ENCODE measurements around the gene CHRNA10. TPM values are rescaled to one million over a fixed set of nuclear protein-coding genes. Genes with fewer than 3 reads are reported as not detected.

CHRNA10 gene
- total RNA-seq, 1 experiment from 2014 or later = 1.7 TPM

DNA sequence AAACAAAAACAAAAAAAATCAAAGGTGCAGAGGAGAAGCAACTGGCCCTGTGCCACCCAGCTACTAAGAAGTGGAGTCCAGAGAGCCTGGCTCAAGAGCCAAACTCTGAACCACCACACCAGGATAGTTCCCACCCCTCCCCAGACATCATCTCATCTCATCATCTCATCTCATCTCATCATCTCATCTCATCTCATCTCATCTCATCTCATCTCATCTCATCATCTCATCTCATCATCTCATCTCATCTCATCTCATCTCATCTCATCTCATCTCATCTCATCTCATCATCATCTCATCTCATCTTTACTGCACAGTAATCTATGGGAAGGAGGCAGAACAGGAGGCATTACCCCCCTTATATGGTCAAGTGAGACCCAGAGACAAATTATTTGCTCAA is 8.3 kb downstream of the CHRNA10 start (continued):
- TF ChIP-seq, protein P1, sequence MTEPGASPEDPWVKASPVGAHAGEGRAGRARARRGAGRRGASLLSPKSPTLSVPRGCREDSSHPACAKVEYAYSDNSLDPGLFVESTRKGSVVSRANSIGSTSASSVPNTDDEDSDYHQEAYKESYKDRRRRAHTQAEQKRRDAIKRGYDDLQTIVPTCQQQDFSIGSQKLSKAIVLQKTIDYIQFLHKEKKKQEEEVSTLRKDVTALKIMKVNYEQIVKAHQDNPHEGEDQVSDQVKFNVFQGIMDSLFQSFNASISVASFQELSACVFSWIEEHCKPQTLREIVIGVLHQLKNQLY (CRISPR knock-in tag; IDR thresholded peaks at IDR 0.05) = no peak

DNA sequence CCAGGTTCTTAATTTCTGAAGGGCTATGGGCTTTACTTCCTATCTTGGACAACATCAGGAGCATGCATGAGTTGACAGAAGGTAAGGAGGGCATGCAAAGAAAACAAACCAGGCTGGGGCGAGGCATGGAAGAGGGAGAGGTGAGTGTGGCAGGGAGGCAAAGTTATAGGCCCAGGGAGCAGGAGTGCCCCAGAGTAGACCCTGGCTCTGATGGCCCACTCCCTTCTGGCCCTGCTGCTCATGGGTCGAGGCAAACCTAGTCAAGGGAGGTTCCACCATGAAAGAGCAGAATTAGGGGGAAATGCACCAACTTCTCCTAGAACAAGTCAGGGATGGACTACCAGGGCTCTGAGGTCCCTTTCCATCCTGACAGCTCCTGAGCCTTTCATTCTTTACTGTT is 10.2 kb downstream of the CHRNA10 start:
- CTCF ChIA-PET = no interaction called here
- TF ChIP-seq TCF7 (CRISPR knock-in tag; IDR thresholded peaks at IDR 0.05; ENCODE audit: low read depth) (no peak), TEAD1 (CRISPR knock-in tag; IDR thresholded peaks at IDR 0.05) (no peak), FOXJ3 (CRISPR knock-in tag; IDR thresholded peaks at IDR 0.05; ENCODE audit: borderline replicate concordance) (no peak)
- TF ChIP-seq, protein P2, sequence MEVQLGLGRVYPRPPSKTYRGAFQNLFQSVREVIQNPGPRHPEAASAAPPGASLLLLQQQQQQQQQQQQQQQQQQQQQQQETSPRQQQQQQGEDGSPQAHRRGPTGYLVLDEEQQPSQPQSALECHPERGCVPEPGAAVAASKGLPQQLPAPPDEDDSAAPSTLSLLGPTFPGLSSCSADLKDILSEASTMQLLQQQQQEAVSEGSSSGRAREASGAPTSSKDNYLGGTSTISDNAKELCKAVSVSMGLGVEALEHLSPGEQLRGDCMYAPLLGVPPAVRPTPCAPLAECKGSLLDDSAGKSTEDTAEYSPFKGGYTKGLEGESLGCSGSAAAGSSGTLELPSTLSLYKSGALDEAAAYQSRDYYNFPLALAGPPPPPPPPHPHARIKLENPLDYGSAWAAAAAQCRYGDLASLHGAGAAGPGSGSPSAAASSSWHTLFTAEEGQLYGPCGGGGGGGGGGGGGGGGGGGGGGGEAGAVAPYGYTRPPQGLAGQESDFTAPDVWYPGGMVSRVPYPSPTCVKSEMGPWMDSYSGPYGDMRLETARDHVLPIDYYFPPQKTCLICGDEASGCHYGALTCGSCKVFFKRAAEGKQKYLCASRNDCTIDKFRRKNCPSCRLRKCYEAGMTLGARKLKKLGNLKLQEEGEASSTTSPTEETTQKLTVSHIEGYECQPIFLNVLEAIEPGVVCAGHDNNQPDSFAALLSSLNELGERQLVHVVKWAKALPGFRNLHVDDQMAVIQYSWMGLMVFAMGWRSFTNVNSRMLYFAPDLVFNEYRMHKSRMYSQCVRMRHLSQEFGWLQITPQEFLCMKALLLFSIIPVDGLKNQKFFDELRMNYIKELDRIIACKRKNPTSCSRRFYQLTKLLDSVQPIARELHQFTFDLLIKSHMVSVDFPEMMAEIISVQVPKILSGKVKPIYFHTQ (CRISPR knock-in tag; IDR thresholded peaks at IDR 0.05) = no peak
- TF ChIP-seq, protein P3, sequence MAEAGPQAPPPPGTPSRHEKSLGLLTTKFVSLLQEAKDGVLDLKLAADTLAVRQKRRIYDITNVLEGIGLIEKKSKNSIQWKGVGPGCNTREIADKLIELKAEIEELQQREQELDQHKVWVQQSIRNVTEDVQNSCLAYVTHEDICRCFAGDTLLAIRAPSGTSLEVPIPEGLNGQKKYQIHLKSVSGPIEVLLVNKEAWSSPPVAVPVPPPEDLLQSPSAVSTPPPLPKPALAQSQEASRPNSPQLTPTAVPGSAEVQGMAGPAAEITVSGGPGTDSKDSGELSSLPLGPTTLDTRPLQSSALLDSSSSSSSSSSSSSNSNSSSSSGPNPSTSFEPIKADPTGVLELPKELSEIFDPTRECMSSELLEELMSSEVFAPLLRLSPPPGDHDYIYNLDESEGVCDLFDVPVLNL (CRISPR knock-in tag; IDR thresholded peaks at IDR 0.05; ENCODE audit: borderline replicate concordance, low read depth) = no peak
- TF ChIP-seq, protein P4, sequence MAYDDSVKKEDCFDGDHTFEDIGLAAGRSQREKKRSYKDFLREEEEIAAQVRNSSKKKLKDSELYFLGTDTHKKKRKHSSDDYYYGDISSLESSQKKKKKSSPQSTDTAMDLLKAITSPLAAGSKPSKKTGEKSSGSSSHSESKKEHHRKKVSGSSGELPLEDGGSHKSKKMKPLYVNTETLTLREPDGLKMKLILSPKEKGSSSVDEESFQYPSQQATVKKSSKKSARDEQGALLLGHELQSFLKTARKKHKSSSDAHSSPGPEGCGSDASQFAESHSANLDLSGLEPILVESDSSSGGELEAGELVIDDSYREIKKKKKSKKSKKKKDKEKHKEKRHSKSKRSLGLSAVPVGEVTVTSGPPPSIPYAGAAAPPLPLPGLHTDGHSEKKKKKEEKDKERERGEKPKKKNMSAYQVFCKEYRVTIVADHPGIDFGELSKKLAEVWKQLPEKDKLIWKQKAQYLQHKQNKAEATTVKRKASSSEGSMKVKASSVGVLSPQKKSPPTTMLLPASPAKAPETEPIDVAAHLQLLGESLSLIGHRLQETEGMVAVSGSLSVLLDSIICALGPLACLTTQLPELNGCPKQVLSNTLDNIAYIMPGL (CRISPR knock-in tag; IDR thresholded peaks at IDR 0.05) = no peak

DNA sequence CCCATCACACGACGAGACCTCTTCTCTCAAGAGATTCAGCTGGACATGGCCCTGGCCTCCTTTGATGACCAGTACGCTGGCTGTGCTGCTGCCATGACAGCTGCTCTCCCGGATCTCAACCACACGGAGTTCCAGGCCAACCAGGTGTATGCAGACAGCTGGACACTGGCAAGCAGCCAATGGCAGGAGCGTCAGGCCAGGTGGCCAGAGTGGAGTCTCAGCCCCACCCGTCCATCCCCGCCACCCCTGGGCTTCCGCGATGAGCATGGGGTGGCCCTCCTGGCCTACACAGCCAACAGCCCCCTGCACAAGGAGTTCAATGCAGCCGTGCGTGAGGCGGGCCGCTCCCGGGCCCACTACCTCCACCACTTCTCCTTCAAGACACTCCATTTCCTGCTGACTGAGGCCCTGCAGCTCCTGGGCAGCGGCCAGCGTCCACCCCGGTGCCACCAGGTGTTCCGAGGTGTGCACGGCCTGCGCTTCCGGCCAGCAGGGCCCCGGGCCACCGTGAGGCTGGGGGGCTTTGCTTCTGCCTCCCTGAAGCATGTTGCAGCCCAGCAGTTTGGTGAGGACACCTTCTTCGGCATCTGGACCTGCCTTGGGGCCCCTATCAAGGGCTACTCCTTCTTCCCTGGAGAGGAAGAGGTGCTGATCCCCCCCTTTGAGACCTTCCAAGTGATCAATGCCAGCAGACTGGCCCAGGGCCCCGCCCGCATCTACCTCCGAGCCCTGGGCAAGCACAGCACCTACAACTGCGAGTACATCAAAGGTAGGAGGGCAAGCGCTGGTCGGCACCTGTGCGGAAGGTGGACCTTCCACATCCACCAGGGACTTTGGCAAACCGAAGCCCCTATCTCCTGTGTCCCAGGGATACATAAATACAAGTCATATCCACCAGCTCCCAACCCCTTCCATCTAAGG is 11.3 kb downstream of the CHRNA10 start:
- ATAC-seq = no peak

More for the DNA sequence above, 10.2 kb downstream of the CHRNA10 start:
- POLR2A ChIA-PET = no interaction called here
- no peak overlapping the region for H3K4me3 Mint-ChIP-seq
- H3K9me3 Mint-ChIP-seq = peaks cover 10% of the 10 kb centered on the region; the same call in 1 of the 2 replicates
- no peaks in the 10 kb centered on the region for H3K27me3 Mint-ChIP-seq (ENCODE audit: low read depth)
- no peaks in the 10 kb centered on the region for H3K36me3 Mint-ChIP-seq
- ATAC-seq (no peak), DNase-seq (ENCODE audit: low spot score) (no peak)
- H3K27ac Mint-ChIP-seq = no peak overlapping the region
- no peaks in the 10 kb centered on the region for H3K4me1 Mint-ChIP-seq

DNA sequence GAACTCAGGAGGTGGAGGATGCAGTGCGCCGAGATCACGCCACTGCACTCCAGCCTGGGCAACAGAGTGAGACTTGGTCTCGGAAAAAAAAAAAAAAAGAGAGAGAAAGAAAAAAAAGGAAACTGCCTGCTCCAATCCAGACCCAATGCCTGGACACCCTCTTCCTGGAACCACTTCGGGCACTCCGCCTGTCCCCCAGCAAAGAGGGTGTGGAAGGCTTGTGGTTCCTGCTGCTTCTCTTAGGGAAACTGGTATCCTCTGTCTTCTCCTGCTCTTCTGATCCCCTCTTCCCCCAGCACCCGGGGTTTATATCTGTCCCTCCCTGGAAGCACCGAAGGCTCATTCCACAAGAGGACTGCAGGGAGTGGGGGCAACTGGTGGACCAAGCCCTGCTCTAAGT is 12.9 kb downstream of the CHRNA10 start:
- H3K9me3 Mint-ChIP-seq = peaks cover 10% of the 10 kb centered on the region; the same call in 1 of the 2 replicates
- POLR2A ChIA-PET = no interaction called here
- no peaks in the 10 kb centered on the region for H3K27me3 Mint-ChIP-seq (ENCODE audit: low read depth)
- H3K36me3 Mint-ChIP-seq = no peaks in the 10 kb centered on the region
- no peak overlapping the region for H3K27ac Mint-ChIP-seq
- ATAC-seq (no peak), DNase-seq (ENCODE audit: low spot score) (no peak)
- H3K4me3 Mint-ChIP-seq = no peak overlapping the region
- no peaks in the 10 kb centered on the region for H3K4me1 Mint-ChIP-seq
- CTCF ChIA-PET = no interaction called here
- TF ChIP-seq TP53 (CRISPR knock-in tag; IDR thresholded peaks at IDR 0.05) (no peak), TCF7 (CRISPR knock-in tag; IDR thresholded peaks at IDR 0.05; ENCODE audit: low read depth) (no peak), HMGA2 (CRISPR knock-in tag; IDR thresholded peaks at IDR 0.05) (no peak), ZNF232 (CRISPR knock-in tag; IDR thresholded peaks at IDR 0.05) (no peak), CREM (CRISPR knock-in tag; IDR thresholded peaks at IDR 0.05) (no peak), JUN (CRISPR knock-in tag; IDR thresholded peaks at IDR 0.05) (no peak), ZNF121 (CRISPR knock-in tag; IDR thresholded peaks at IDR 0.05) (no peak)
- TF ChIP-seq, protein P5, sequence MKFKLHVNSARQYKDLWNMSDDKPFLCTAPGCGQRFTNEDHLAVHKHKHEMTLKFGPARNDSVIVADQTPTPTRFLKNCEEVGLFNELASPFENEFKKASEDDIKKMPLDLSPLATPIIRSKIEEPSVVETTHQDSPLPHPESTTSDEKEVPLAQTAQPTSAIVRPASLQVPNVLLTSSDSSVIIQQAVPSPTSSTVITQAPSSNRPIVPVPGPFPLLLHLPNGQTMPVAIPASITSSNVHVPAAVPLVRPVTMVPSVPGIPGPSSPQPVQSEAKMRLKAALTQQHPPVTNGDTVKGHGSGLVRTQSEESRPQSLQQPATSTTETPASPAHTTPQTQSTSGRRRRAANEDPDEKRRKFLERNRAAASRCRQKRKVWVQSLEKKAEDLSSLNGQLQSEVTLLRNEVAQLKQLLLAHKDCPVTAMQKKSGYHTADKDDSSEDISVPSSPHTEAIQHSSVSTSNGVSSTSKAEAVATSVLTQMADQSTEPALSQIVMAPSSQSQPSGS (CRISPR knock-in tag; IDR thresholded peaks at IDR 0.05; ENCODE audit: borderline replicate concordance, low read depth) = no peak
- TF ChIP-seq, protein P6, sequence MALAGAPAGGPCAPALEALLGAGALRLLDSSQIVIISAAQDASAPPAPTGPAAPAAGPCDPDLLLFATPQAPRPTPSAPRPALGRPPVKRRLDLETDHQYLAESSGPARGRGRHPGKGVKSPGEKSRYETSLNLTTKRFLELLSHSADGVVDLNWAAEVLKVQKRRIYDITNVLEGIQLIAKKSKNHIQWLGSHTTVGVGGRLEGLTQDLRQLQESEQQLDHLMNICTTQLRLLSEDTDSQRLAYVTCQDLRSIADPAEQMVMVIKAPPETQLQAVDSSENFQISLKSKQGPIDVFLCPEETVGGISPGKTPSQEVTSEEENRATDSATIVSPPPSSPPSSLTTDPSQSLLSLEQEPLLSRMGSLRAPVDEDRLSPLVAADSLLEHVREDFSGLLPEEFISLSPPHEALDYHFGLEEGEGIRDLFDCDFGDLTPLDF (CRISPR knock-in tag; IDR thresholded peaks at IDR 0.05) = no peak
- TF ChIP-seq, protein P7, sequence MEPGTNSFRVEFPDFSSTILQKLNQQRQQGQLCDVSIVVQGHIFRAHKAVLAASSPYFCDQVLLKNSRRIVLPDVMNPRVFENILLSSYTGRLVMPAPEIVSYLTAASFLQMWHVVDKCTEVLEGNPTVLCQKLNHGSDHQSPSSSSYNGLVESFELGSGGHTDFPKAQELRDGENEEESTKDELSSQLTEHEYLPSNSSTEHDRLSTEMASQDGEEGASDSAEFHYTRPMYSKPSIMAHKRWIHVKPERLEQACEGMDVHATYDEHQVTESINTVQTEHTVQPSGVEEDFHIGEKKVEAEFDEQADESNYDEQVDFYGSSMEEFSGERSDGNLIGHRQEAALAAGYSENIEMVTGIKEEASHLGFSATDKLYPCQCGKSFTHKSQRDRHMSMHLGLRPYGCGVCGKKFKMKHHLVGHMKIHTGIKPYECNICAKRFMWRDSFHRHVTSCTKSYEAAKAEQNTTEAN (CRISPR knock-in tag; IDR thresholded peaks at IDR 0.05) = no peak

More for the DNA sequence above, 11.3 kb downstream of the CHRNA10 start:
- DNase-seq (ENCODE audit: low spot score) = no peak
- Mint-ChIP-seq H3K4me3 (no peak overlapping the region), H3K36me3 (no peaks in the 10 kb centered on the region), H3K27me3 (ENCODE audit: low read depth) (no peaks in the 10 kb centered on the region), H3K4me1 (no peaks in the 10 kb centered on the region), H3K9me3 (peaks cover 10% of the 10 kb centered on the region; the same call in 1 of the 2 replicates), H3K27ac (no peak overlapping the region)
- ChIA-PET POLR2A (no interaction called here), CTCF (no interaction called here)
- TF ChIP-seq ELF4 (CRISPR knock-in tag; IDR thresholded peaks at IDR 0.05; ENCODE audit: low read depth) (no peak), CREM (CRISPR knock-in tag; IDR thresholded peaks at IDR 0.05) (no peak)
